ENCODE results near the gene CHM.

DNA sequence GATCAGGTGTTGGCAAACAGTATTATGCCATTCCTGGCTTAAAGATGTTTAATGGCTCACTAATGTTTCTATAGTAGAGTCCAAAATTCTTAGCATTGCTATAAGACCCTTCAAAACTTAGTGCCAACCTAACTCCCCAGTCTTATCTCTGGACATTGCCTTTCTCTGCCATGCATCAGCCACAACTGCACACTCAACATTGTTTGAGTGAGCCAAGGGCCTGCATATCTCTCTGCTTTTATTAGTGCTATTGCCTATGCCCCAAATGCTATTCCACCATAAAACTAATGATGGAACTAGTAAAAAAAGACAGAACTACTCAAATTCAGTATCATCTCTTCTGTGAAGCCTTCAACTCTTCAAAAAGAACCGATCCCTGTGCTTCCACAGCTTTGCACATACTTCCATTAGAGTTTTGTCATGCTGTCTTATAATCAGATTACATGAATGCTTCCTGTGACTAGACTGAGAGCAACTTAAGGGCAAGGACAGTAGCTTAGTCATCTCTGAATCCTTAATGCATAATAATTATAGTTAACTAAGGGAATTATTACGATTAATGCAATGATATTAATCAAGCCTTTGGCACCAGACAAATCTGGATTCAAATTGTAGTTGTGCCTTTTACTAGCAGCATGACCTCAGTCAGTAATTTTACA lies 53.7 kb downstream of the CHM start:
- no peak for TF ChIP-seq EZH2 (IDR thresholded peaks at IDR 0.05; ENCODE audit: insufficient read depth, low read length)
- TF ChIP-seq, protein P1, sequence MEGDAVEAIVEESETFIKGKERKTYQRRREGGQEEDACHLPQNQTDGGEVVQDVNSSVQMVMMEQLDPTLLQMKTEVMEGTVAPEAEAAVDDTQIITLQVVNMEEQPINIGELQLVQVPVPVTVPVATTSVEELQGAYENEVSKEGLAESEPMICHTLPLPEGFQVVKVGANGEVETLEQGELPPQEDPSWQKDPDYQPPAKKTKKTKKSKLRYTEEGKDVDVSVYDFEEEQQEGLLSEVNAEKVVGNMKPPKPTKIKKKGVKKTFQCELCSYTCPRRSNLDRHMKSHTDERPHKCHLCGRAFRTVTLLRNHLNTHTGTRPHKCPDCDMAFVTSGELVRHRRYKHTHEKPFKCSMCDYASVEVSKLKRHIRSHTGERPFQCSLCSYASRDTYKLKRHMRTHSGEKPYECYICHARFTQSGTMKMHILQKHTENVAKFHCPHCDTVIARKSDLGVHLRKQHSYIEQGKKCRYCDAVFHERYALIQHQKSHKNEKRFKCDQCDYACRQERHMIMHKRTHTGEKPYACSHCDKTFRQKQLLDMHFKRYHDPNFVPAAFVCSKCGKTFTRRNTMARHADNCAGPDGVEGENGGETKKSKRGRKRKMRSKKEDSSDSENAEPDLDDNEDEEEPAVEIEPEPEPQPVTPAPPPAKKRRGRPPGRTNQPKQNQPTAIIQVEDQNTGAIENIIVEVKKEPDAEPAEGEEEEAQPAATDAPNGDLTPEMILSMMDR (IDR thresholded peaks at IDR 0.05; ENCODE audit: insufficient read depth, low read depth, low read length): no peak
